HL-60/S4 treated with retinoic acid at 250 ng/mL for 4 days and 3 days (cell line): Measurements from ENCODE around the gene WFDC6.
"Not testable (repeated sequence)": the region's sequence is repeated elsewhere in the genome, so short reads cannot be mapped to it uniquely, and the experiment has no call there.

ENCODE experiments used
- in situ Hi-C: fragments of 300-500 bp; cut with MboI; formaldehyde crosslinking; loops from 2 replicates; pipeline ENCODE4 v1.7.0; 2022; ENCODE audit warnings: low sequenced_read_pairs

Gene WFDC6

GRCh38 chr20:45539382-45539781 lies at the start of gene WFDC6:
WFDC6 (minus strand) TSS chr20:45539482; CDS start chr20:45539407, 75 bp downstream.
- in situ Hi-C loops = no loop called here

DNA sequence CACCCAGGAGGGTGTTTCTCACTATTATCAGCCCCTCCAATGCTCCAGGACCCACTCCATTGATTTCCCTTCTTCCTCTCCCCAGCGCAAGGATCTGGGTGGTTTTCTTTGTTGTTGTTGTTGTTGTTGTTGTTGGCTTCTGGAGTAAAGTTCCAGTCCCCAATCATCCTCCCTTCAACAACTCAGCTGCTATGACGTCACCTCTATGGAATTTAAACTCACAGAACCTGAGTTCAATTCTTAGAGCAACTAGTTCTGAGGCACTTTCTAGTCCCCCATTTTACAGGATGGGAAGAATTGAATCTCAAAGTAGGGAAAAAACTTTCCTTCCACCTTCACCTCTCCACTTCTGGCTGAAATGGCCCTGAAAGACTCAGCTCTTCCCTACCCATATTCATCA lies 49.5 kb upstream of the WFDC6 start:
- in situ Hi-C loops = loop anchor here (25.0 kb wide), 1 partner anchor 174 kb away; no protein-coding TSS in a partner anchor

DNA sequence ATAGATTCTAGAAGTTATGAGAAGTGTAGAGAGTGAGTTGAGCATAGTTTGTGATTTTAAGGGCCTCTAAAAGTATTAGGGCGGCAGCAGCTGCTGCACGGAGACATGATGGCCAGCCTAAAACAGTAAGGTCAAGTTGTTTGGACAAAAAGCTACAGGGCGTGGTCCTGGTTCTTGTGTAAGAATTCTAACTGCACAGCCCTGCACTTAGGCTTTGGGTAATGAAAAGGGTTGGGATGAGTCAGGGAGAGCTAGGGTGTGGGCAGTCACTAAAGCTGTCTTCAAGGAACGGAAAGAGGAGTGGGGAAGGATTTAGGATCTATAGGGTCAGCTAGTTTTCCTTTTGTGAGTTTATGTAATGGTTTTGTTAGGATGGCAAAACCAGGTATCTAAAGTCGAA lies 46.7 kb upstream of the WFDC6 start:
- in situ Hi-C loops = loop anchor here (25.0 kb wide), 1 partner anchor 176 kb away; no protein-coding TSS in a partner anchor

DNA sequence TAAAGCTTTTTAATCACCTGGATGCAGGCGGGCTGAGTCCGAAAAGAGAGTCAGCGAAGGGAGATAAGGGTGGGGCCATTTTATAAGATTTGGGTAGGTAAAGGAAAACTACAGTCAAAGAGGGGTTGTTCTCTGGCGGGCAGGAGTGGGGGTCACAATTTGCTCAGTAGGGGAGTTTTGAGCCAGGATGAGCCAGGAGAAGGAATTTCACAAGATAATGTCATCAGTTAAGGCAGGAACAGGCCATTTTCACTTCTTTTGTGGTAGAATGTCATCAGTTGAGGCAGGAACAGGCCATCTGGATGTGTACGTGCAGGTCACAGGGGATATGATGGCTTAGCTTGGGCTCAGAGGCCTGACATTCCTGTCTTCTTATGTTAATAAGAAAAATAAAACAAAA lies 45.0 kb upstream of the WFDC6 start:
- in situ Hi-C loops = loop anchor here (25.0 kb wide), 1 partner anchor 178 kb away; no protein-coding TSS in a partner anchor

DNA sequence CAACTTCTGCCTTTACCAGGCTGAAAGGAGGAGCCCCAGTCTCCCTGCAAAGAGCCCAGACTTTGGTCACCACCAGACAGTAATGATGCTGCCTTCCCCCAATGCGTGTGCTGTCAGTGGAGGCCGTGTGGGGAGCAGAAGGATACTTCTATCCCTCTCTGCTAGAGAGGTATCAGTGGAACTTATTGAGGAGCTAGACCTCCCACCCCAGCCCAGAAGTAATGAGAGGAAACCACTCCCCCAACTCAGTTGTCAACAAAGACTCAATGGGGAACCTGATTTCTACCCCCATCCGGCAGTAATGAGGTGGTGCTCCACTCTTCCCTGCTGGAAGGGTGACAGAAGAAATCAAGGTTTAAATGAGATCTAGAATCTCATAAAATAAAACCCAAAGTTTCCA lies 44.2 kb upstream of the WFDC6 start:
- in situ Hi-C loops = loop anchor here (25.0 kb wide), 1 partner anchor 179 kb away; no protein-coding TSS in a partner anchor

GRCh38 chr20:45581702-45582101 lies 42.4 kb upstream of the WFDC6 start:
- in situ Hi-C loops = loop anchor here (25.0 kb wide), 1 partner anchor 181 kb away; no protein-coding TSS in a partner anchor

DNA sequence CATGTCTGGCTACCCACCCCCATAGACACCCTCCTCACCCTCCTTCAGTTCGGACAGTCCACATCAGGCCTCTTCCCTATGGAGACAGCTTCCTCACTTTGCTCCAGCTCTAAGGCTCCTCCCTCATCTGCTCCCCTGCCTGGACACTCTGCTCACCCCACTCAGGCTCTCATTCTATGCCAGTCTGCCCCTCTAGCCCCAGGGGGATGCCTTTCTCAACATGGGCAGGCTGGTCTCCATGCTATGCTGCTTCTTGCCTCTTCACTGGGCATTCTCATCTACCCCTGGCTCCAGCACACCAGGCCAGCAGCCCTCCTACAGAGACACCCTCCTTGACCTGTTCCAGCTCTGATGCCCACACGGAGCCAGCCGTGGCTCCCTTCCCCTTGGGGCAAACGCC lies 39.9 kb upstream of the WFDC6 start, which contains the start of gene WFDC8:
Gene WFDC8, minus strand, starts transcription at position 101 of the 400 bp plus-strand sequence. Its CDS starts 37 bp downstream, at position 64.
- in situ Hi-C loops = loop anchor here (25.0 kb wide), 1 partner anchor 183 kb away; no protein-coding TSS in a partner anchor

DNA sequence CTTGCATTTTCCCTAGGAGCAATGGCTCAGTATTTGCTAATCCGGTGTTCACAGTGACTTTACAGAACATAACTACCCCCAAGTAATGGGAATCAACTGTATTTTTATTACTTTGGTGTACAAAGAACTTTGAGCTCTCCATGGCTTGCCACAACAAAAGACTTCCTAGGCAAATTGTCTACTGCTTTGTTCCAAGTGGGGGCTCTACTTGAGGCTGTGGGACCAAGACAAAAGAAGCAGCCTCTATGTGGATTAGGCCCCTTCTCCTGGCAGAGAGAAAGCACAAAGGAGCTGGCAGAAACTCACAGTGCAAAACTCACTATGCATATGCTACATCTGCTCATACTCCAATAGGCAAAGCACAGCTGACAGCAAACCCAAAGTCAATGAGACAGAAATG lies 38.9 kb upstream of the WFDC6 start:
- in situ Hi-C loops = loop anchor here (25.0 kb wide), 1 partner anchor 184 kb away; no protein-coding TSS in a partner anchor

DNA sequence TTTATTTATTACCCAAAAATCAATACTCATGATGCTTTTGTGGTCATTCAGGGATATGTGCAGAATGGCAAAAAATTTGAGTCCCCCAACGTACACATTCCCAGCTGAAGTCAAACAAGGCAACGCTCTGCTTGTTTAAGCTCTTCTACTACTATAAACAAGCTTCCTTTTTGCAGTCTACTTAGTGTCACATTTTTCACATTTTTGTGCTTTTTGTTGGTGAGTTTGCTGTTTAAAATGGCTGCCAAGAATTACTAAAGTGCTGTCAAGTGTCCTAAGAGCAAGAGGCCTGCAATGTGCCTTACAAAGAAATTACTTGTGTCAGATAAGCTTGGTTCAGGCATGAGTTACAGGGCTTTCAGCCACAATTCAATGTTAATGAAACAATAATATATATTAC lies 37.7 kb upstream of the WFDC6 start:
- in situ Hi-C loops = loop anchor here (25.0 kb wide), 1 partner anchor 185 kb away; no protein-coding TSS in a partner anchor

- in situ Hi-C loops = loop anchor here (25.0 kb wide), 1 partner anchor 186 kb away; no protein-coding TSS in a partner anchor
Observed at GRCh38 chr20:45575931-45576330, 36.6 kb upstream of the WFDC6 start.

DNA sequence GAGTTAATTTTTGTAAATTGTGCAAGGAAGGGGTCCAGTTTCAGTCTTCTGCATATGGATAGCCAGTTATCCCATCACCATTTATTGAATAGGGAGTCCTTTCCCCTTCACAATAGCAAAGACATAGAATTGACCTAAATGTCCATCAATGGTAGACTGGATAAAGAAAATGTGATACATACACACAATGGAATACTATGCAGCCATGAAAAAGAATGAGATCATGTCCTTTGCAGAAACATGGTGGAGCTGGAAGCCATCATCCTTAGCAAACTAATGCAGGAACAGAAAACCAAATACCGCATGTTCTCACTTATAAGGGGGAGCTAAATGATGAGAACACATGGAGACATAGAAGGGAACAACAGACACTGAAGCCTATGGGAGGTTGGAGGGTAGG lies 30.4 kb upstream of the WFDC6 start:
- in situ Hi-C loops = not testable (repeated sequence)

- in situ Hi-C loops = no loop called here
Observed at GRCh38 chr20:45564760-45565276, 25.5 kb upstream of the WFDC6 start.

DNA sequence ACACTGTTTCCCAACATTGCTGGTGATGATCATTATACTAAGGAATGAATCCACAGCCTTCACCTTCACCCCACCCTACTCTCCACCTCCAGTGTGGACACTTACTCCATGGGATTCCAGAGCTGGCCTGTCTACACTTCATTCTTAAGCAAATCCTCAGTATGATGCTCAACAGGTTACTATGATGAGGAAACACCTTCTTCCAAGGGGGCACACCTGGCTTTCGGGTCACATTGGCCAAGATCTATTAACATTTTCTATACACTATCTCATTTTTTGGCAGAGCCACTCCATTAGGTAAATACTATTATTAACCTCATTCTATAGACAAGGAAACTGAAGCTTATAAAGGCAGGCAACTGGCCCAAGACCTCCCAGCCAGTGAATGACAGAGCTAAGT lies 15.9 kb upstream of the WFDC6 start:
- in situ Hi-C loops = no loop called here

DNA sequence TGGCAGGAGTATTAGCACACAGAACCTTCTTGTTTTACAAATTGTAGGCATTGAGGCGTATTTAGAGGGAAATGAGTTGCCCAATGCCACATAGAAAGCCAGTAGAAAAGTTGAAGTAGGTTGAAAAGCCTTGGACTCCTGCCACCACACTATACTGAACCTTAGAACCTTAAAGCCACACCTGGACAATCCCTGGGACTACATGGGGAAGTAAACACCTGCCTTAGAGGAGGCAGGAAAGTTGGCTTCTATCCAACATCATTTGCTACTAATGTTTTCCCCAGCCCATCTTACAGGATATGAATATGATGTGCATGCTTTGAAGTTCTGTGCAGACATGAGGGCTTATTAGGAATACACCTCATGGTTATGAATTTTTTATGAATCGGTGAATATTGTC lies 13.2 kb upstream of the WFDC6 start:
- in situ Hi-C loops = no loop called here

- in situ Hi-C loops = no loop called here
Observed at GRCh38 chr20:45550765-45551164, 11.5 kb upstream of the WFDC6 start.

DNA sequence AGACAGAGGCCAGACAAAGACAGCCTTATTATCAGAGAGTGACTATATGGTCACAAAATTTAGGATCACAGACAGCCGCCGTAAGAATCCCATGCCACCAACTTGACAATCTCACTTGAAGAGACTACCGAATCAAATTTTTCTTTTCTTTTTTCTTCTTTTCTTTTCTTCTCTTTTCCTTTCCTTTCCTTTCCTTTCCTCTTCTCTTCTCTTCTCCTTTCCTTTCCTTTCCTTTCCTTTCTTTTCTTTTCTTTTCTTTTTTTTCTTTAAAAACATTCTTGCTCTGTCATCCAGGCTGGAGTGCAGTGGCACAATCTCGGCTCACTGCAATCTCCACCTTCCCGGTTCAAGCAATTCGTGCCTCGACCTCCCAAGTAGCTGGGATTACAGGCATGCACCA lies 9.1 kb upstream of the WFDC6 start:
- in situ Hi-C loops = no loop called here

- in situ Hi-C loops = no loop called here
Observed at GRCh38 chr20:45547206-45547770, 8.0 kb upstream of the WFDC6 start, which contains the start of gene EPPIN. EPPIN (minus strand) TSS chr20:45547401; CDS start chr20:45547357, 44 bp downstream.

- in situ Hi-C loops = no loop called here
Observed at GRCh38 chr20:45545754-45546453, 6.6 kb upstream of the WFDC6 start.

DNA sequence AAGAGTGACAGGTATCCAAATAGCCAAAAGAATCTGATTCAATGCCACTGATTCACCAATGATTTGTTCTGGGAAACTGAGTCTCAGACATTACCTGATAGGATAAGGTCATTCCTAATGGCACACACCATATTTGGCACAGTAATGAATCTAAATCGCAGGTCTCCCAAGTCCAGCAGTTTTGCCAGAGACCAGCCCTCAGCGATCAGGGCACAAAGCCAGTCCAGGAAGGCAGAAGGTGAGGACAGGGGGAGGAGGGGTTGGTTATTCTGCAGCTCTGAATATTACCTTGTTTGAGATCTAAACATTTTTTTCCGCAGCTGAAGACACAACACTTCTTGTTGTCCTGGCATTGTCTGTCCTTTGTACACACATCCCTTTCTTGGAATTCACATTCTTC lies 6.1 kb upstream of the WFDC6 start:
- in situ Hi-C loops = no loop called here

GRCh38 chr20:45538209-45538799 lies 978 bp downstream of the WFDC6 start:
- in situ Hi-C loops = no loop called here

DNA sequence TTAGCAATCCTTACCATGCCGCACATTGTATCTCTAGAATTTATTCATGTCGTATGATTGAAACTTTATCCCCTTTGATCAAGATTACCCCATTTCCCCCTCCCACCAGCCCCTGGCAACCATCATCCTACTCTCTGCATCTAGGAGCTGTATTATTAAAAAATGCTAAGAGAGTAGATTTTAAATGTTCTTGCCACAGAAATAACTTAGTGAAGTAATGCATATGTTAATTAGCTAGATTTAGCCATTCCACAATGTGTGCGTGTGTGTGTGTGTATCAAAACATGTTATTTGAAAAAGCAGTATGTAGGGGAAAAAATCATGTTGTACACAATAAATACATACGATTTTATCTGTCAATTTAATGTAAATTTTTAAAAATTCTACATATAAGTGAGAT lies 12.0 kb downstream of the WFDC6 start:
- in situ Hi-C loops = no loop called here
